H1 (cell line): ENCODE data around the gene SLC44A5. TPM values are rescaled to one million over a fixed set of nuclear protein-coding genes. Genes with fewer than 3 reads are reported as not detected.

Source experiments
- CTCF ChIA-PET: fragments of 300-600 bp; sonication (Branson Sonifier 250); formaldehyde crosslinking; loops from one replicate; lab custom pipeline; 2021; ENCODE audit not compliant: partially characterized antibody; lab: Charles Lee
- POLR2A ChIA-PET: fragments of 300-600 bp; sonication (Branson Sonifier 250); formaldehyde crosslinking; loops from one replicate; lab custom pipeline; 2021; ENCODE audit warnings: inconsistent platforms; ENCODE audit not compliant: partially characterized antibody; lab: Charles Lee
- DNase-seq, 2 experiments: peaks; one replicate each; pipeline versions ENCODE4 v3.0.0 to v3.0.0-alpha.2; 2010 to 2022; ENCODE audit warnings: low spot score in 2 of 2, low read depth in 1 of 2, mixed read lengths in 1 of 2
- FAIRE-seq: peaks from 2 replicates; lab custom pipeline; 2011; peaks lifted over from hg19 to GRCh38; lab: Jason Lieb, UNC
- H2AFZ ChIP-seq: 2 replicates; pipeline ENCODE4 v1.8.1; 2012; ENCODE audit warnings: low read length, inconsistent platforms
- H2AK5ac ChIP-seq: 2 replicates; pipeline ENCODE4 v1.6.1; 2013; ENCODE audit warnings: low read depth, low read length
- H2BK120ac ChIP-seq: replicated peaks from 2 replicates; pipeline ENCODE3; 2013; ENCODE audit warnings: low read depth, low read length, inconsistent platforms
- H2BK12ac ChIP-seq: 2 replicates; pipeline ENCODE4 v1.6.1; 2013; ENCODE audit warnings: low read depth, low read length
- H2BK15ac ChIP-seq: 2 replicates; pipeline ENCODE4 v1.6.1; 2013; ENCODE audit warnings: low read length
- H2BK20ac ChIP-seq: 2 replicates; pipeline ENCODE4 v1.6.1; 2013; ENCODE audit warnings: low read length
- H2BK5ac ChIP-seq: 2 replicates; pipeline ENCODE4 v1.6.1; 2013; ENCODE audit warnings: low read depth, low read length
- H3K14ac ChIP-seq: 2 replicates; pipeline ENCODE4 v1.6.1; 2013; ENCODE audit warnings: inconsistent platforms; ENCODE audit not compliant: insufficient read length
- H3K18ac ChIP-seq: 2 replicates; pipeline ENCODE4 v1.6.1; 2013; ENCODE audit warnings: low read length; ENCODE audit errors: extremely low read depth
- H3K23ac ChIP-seq: 2 replicates; pipeline ENCODE4 v1.6.1; 2013; ENCODE audit warnings: inconsistent platforms; ENCODE audit not compliant: insufficient read length
- H3K23me2 ChIP-seq: 2 replicates; pipeline ENCODE4 v1.6.1; 2013; ENCODE audit warnings: low read depth, low read length
- H3K27ac ChIP-seq: 2 replicates; pipeline ENCODE4 v1.6.1; 2011; ENCODE audit warnings: low read depth, low read length, inconsistent platforms
- H3K27me3 ChIP-seq, 4 experiments: replicated peaks in 1 of 4; 1 replicate in 1 of 4; 2 replicates in 3 of 4; pipeline versions ENCODE4 v1.6.1 to v1.8.1; 2011 to 2013; ENCODE audit warnings: low read length in 3 of 4, mild to moderate bottlenecking in 3 of 4, inconsistent platforms in 2 of 4, mixed read lengths in 2 of 4, moderate library complexity in 1 of 4; ENCODE audit not compliant: control insufficient read depth in 3 of 4, insufficient read depth in 3 of 4; ENCODE audit errors: extremely low read depth in 1 of 4
- H3K36me3 ChIP-seq, 4 experiments: 2 replicates each; pipeline versions ENCODE4 v1.6.1 to v1.8.1; 2011 to 2013; ENCODE audit warnings: mild to moderate bottlenecking in 4 of 4, low read length in 3 of 4, moderate library complexity in 2 of 4, control low read depth in 1 of 4, inconsistent platforms in 1 of 4; ENCODE audit not compliant: insufficient read depth in 4 of 4, control insufficient read depth in 2 of 4
- H3K4ac ChIP-seq: replicated peaks from 2 replicates; pipeline ENCODE3; 2013; ENCODE audit warnings: low read length, low read depth, mixed read lengths, inconsistent platforms; ENCODE audit not compliant: insufficient read length
- H3K4me1 ChIP-seq, 4 experiments: replicated peaks in 1 of 4; 1 replicate in 1 of 4; 2 replicates in 3 of 4; pipeline versions ENCODE4 v1.6.1 to v1.8.1; 2011 to 2013; ENCODE audit warnings: low read length in 3 of 4, inconsistent platforms in 2 of 4, mixed read lengths in 1 of 4; ENCODE audit not compliant: insufficient read depth in 4 of 4, control insufficient read depth in 3 of 4
- H3K4me2 ChIP-seq, 2 experiments: 2 replicates each; pipeline versions ENCODE4 v1.6.1 to v1.8.1; 2011 to 2013; ENCODE audit warnings: low read depth in 2 of 2, low read length in 2 of 2, control low read depth in 1 of 2, inconsistent platforms in 1 of 2, mild to moderate bottlenecking in 1 of 2; ENCODE audit not compliant: insufficient read depth in 1 of 2
- H3K4me3 ChIP-seq, 4 experiments: fragments of 200-600, 300-600 bp in 1 of 4; sonication (generic), shearing (Covaris generic), sonication (Bioruptor Twin) in 1 of 4; 2 replicates each; pipeline versions ENCODE4 v1.5.1 to v1.8.1; 2011 to 2016; ENCODE audit warnings: low read length in 4 of 4, low read depth in 3 of 4, control low read depth in 2 of 4, inconsistent platforms in 2 of 4, mild to moderate bottlenecking in 2 of 4, mixed read lengths in 1 of 4, moderate library complexity in 1 of 4; ENCODE audit not compliant: insufficient read depth in 2 of 4; ENCODE audit errors: extremely low read depth in 1 of 4
- H3K56ac ChIP-seq: replicated peaks from 2 replicates; pipeline ENCODE3; 2013; ENCODE audit warnings: low read depth, mild to moderate bottlenecking, mixed read lengths, low read length, inconsistent platforms; ENCODE audit not compliant: insufficient read length
- H3K79me1 ChIP-seq: 2 replicates; pipeline ENCODE4 v1.6.1; 2013; ENCODE audit warnings: low read depth, low read length, control low read depth
- H3K79me2 ChIP-seq, 2 experiments: 2 replicates each; pipeline versions ENCODE4 v1.6.1 to v1.8.1; 2012 to 2013; ENCODE audit warnings: low read length in 2 of 2, mild to moderate bottlenecking in 2 of 2, inconsistent platforms in 1 of 2; ENCODE audit not compliant: insufficient read depth in 2 of 2, control insufficient read depth in 1 of 2
- H3K9ac ChIP-seq, 4 experiments: replicated peaks in 1 of 4; 1 replicate in 1 of 4; 2 replicates in 3 of 4; pipeline versions ENCODE4 v1.6.1 to v1.8.1; 2011 to 2013; ENCODE audit warnings: low read depth in 3 of 4, low read length in 3 of 4, control low read depth in 2 of 4, mild to moderate bottlenecking in 2 of 4, moderate library complexity in 2 of 4, inconsistent platforms in 1 of 4; ENCODE audit errors: extremely low read depth in 1 of 4
- H3K9me3 ChIP-seq, 2 experiments: 2 replicates each; pipeline versions ENCODE4 v1.6.1 to v1.8.1; 2012 to 2013; ENCODE audit warnings: mild to moderate bottlenecking in 2 of 2, moderate library complexity in 2 of 2, control low read depth in 1 of 2, inconsistent platforms in 1 of 2, low read depth in 1 of 2, low read length in 1 of 2, mixed read lengths in 1 of 2; ENCODE audit not compliant: insufficient read depth in 2 of 2
- H4K20me1 ChIP-seq, 2 experiments: replicated peaks in 1 of 2; 2 replicates each; pipeline versions ENCODE3 to v1.8.1; 2011 to 2013; ENCODE audit warnings: inconsistent platforms in 2 of 2, low read length in 2 of 2, mild to moderate bottlenecking in 1 of 2; ENCODE audit not compliant: insufficient read depth in 2 of 2, control insufficient read depth in 1 of 2
- H4K5ac ChIP-seq: 2 replicates; pipeline ENCODE4 v1.6.1; 2013; ENCODE audit warnings: low read length, low read depth, mixed read lengths, inconsistent platforms; ENCODE audit not compliant: insufficient read length
- H4K8ac ChIP-seq: 2 replicates; pipeline ENCODE4 v1.8.0; 2013; ENCODE audit warnings: mild to moderate bottlenecking, moderate library complexity, low read length, inconsistent platforms; ENCODE audit not compliant: insufficient read depth; ENCODE audit errors: extremely low read depth
- H4K91ac ChIP-seq: replicated peaks from 2 replicates; pipeline ENCODE3; 2013; ENCODE audit warnings: low read length, mixed read lengths, inconsistent platforms; ENCODE audit not compliant: insufficient read length
- ATF2 ChIP-seq: IDR thresholded peaks from 2 replicates; pipeline ENCODE4 v1.6.1; 2012; ENCODE audit warnings: low read length, inconsistent platforms
- BCL11A ChIP-seq, 2 experiments: IDR thresholded peaks; one replicate each; pipeline ENCODE4 v1.6.1; 2011; ENCODE audit warnings: low read depth in 2 of 2, low read length in 2 of 2, mild to moderate bottlenecking in 2 of 2
- POU5F1 ChIP-seq: IDR thresholded peaks from 2 replicates; pipeline ENCODE4 v1.6.1; 2011; ENCODE audit warnings: low read depth, mild to moderate bottlenecking, low read length, moderate library complexity
- RAD21 ChIP-seq, 2 experiments: IDR thresholded peaks in 1 of 2; conservative IDR thresholded peaks in 1 of 2; 2 replicates each; pipeline ENCODE4 v1.6.1; 2011; ENCODE audit warnings: low read depth in 2 of 2, low read length in 2 of 2, improper control_type of control experiment in 1 of 2, inconsistent platforms in 1 of 2, mild to moderate bottlenecking in 1 of 2, moderate library complexity in 1 of 2
- SRF ChIP-seq: IDR thresholded peaks from 2 replicates; pipeline ENCODE4 v1.6.1; 2011; ENCODE audit warnings: mild to moderate bottlenecking, low read depth, low read length, moderate library complexity
- WGBS, 2 experiments: shearing (Covaris generic) in 1 of 2; methylation state at CpG; one replicate each; pipeline versions ENCODE4 v1.1.6 to v1.1.7; 2013 to 2015; ENCODE audit warnings: low lambda C conversion rate in 2 of 2, mixed read lengths in 2 of 2, inconsistent platforms in 1 of 2, low coverage in 1 of 2, missing lambda C conversion rate in 1 of 2; ENCODE audit not compliant: insufficient replicate concordance in 2 of 2, insufficient coverage in 1 of 2, insufficient read length in 1 of 2; ENCODE audit errors: extremely low coverage in 1 of 2, missing lambda C conversion rate in 1 of 2; 5-methylcytosine and 5-hydroxymethylcytosine counted together
- polyA plus RNA-seq, 7 experiments: library from polyadenylated mRNA; depleted of rRNA in 3 of 7; stranded (reverse) in 5 of 7; unstranded in 2 of 7; fragments of >200 nt in 5 of 7; fragments of 200-250 nt in 2 of 7; gene quantifications; 1 replicate in 5 of 7; 2 replicates in 1 of 7; 4 replicates in 1 of 7; pipeline versions ENCODE4 v1.2.1 to v1.2.3, GENCODE V29; 2011 to 2013; ENCODE audit warnings: missing spikeins in 2 of 7, mixed read lengths in 2 of 7
- total RNA-seq: library from RNA; stranded (reverse); fragmentation: NEBNext Ultra II Directional; extraction: Animal tissue kit (Norgen Biotek cat#: 25700); gene quantifications from 2 replicates; pipeline ENCODE4 v1.2.1, GENCODE V29; 2021

SLC44A5 gene
- total and polyA plus RNA-seq, 2 of the 8 experiments (the other 6 are each of a cell fraction or from before 2014, with no cell fraction given): 1.8 to 3.3 TPM

DNA sequence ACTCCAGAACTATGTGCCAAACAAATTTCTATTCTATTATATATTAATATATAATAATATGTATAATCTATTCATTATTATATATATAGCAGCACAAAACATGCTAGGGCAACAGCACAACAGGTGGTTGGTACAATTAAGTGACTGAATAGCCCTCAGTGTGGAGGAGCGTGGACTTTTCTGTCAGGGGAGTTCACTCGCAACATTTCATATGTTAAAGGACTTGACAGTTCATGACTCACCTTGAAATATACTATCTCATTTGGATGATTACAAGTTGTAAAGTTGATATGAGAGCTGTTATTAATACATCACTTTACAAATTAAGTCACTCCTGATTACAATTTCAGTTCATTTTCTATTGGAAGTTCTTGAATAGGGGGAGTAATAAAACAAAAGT, 298.3 kb downstream of the SLC44A5 start:
- Histone ChIP-seq H3K79me1 (no peaks in the 10 kb centered on the region), H3K27me3 (no peaks in the 10 kb centered on the region), H2AK5ac (no peak overlapping the region), H3K9me3 (no peaks in the 10 kb centered on the region), H3K79me2 (no peaks in the 10 kb centered on the region), H3K56ac (no peak overlapping the region), H2BK15ac (no peak overlapping the region), H4K5ac (no peak overlapping the region), H3K9ac (no peak overlapping the region), H3K4ac (no peak overlapping the region), H3K14ac (no peak overlapping the region), H3K4me1 (no peaks in the 10 kb centered on the region), H2AFZ (no peak overlapping the region), H3K4me3 (no peak overlapping the region), H2BK12ac (no peak overlapping the region), H4K20me1 (no peaks in the 10 kb centered on the region), H3K23me2 (no peaks in the 10 kb centered on the region), H4K8ac (no peak overlapping the region), H3K27ac (no peak overlapping the region), H3K36me3 (no peaks in the 10 kb centered on the region), H2BK20ac (no peak overlapping the region), H3K23ac (no peak overlapping the region), H3K4me2 (no peak overlapping the region), H4K91ac (no peak overlapping the region), H2BK5ac (no peak overlapping the region), H3K18ac (no peak overlapping the region), H2BK120ac (no peak overlapping the region)
- ChIA-PET POLR2A (no interaction called here), CTCF (interaction anchor here (5.4 kb wide), 1 partner anchor 15 kb away, joined by 25 read pairs; no protein-coding TSS in a partner anchor)
- TF ChIP-seq SRF (no peak), BCL11A (IDR thresholded peaks at IDR 0.05; ENCODE audit: low read depth in 2 of 2, low read length in 2 of 2) (no peak), RAD21 (IDR thresholded peaks at IDR 0.05 in 1 of 2, conservative IDR thresholded peaks at IDR 0.05 in 1 of 2; ENCODE audit: low read depth in 2 of 2, low read length in 2 of 2) (no peak), ATF2 (no peak), POU5F1 (no peak)
- no peak for DNase-seq
- no peak for FAIRE-seq
- 89% methylated on average over 2 of the region's 2 CpGs; no CpG with 5 or more reads in 1 of the 2 experiments for WGBS, 2 experiments
